Measurements from ENCODE around the gene NDST1. TPM values are rescaled to one million over a fixed set of nuclear protein-coding genes. Genes with fewer than 3 reads are reported as not detected.

NDST1 gene
- total RNA-seq, 1 experiment from 2014 or later, result 68.9 TPM

- ChIA-PET POLR2A (interaction anchor here (2.4 kb wide), 1 partner anchor 11 kb away, joined by 8 read pairs; no protein-coding TSS in a partner anchor), CTCF (interaction anchor here (1.2 to 1.3 kb wide), 2 partner anchors 22 to 63 kb away, joined by 3 to 4 read pairs; no protein-coding TSS in a partner anchor)
- BruUV-seq (replicated peaks), result no TSS peak
- H3K4me1 Mint-ChIP-seq (ENCODE audit: insufficient read depth, unreplicated experiment), result no peaks in the 10 kb centered on the region
- no peaks in the 10 kb centered on the region for H3K36me3 Mint-ChIP-seq (ENCODE audit: insufficient read depth, unreplicated experiment)
- intact Hi-C loops (cut with micrococcal nuclease), result no loop called here
- no peak overlapping the region for H3K27ac Mint-ChIP-seq (ENCODE audit: low read depth, unreplicated experiment)
- TF ChIP-seq CTCF (IDR thresholded peaks at IDR 0.05; ENCODE audit: unreplicated experiment), result no peak
- no peaks in the 10 kb centered on the region for H3K9me3 Mint-ChIP-seq (ENCODE audit: unreplicated experiment)
- no peak overlapping the region for H3K4me3 Mint-ChIP-seq (ENCODE audit: unreplicated experiment)
- no peaks in the 10 kb centered on the region for H3K27me3 Mint-ChIP-seq (ENCODE audit: insufficient read depth, unreplicated experiment)
- DNase-seq (ENCODE audit: unreplicated experiment), result no peak
These were observed 26.3 kb upstream of the NDST1 start for GRCh38 chr5:150481708-150481965.

- Mint-ChIP-seq H3K36me3 (ENCODE audit: insufficient read depth, unreplicated experiment) (no peaks in the 10 kb centered on the region), H3K9me3 (ENCODE audit: unreplicated experiment) (no peaks in the 10 kb centered on the region), H3K4me1 (ENCODE audit: insufficient read depth, unreplicated experiment) (peaks cover under 1% of the 10 kb centered on the region), H3K27ac (ENCODE audit: low read depth, unreplicated experiment) (no peak overlapping the region), H3K27me3 (ENCODE audit: insufficient read depth, unreplicated experiment) (no peaks in the 10 kb centered on the region), H3K4me3 (ENCODE audit: unreplicated experiment) (no peak overlapping the region)
- intact Hi-C loops (cut with micrococcal nuclease), result no loop called here
- POLR2A ChIA-PET, result interaction anchor here (2.4 kb wide), 1 partner anchor 10 kb away, joined by 8 read pairs; no protein-coding TSS in a partner anchor
- no peak for TF ChIP-seq CTCF (IDR thresholded peaks at IDR 0.05; ENCODE audit: unreplicated experiment)
- DNase-seq (ENCODE audit: unreplicated experiment), result no peak
- BruUV-seq (replicated peaks), result no TSS peak
- CTCF ChIA-PET, result interaction anchor here (0.6 to 1.3 kb wide), 3 partner anchors 9 to 63 kb away, joined by 3 to 4 read pairs (median 3); no protein-coding TSS in a partner anchor
These were observed 25.9 kb upstream of the NDST1 start for GRCh38 chr5:150481972-150482406.

- no peaks in the 10 kb centered on the region for H3K9me3 Mint-ChIP-seq (ENCODE audit: unreplicated experiment)
- H3K4me1 Mint-ChIP-seq (ENCODE audit: insufficient read depth, unreplicated experiment), result peaks cover 31% of the 10 kb centered on the region
These were observed 22.8 kb upstream of the NDST1 start for GRCh38 chr5:150484964-150485692.

More at GRCh38 chr5:150484964-150485692, 22.8 kb upstream of the NDST1 start:
- POLR2A ChIA-PET, result interaction anchor here (0.6 to 4.6 kb wide), 9 partner anchors 13 to 297 kb away, joined by 3 to 33 read pairs (median 5); partner anchors contain the start of genes RBM22 and RPS14
- intact Hi-C loops (cut with micrococcal nuclease), result no loop called here
- Mint-ChIP-seq H3K27ac (ENCODE audit: low read depth, unreplicated experiment) (peak overlapping the region; percentile 34), H3K4me3 (ENCODE audit: unreplicated experiment) (peak overlapping the region; percentile 68), H3K36me3 (ENCODE audit: insufficient read depth, unreplicated experiment) (no peaks in the 10 kb centered on the region), H3K27me3 (ENCODE audit: insufficient read depth, unreplicated experiment) (no peaks in the 10 kb centered on the region)
- no peak for TF ChIP-seq CTCF (IDR thresholded peaks at IDR 0.05; ENCODE audit: unreplicated experiment)
- no peak for DNase-seq (ENCODE audit: unreplicated experiment)
- BruUV-seq (replicated peaks), result TSS peak; percentile 59
- CTCF ChIA-PET, result interaction anchor here (0.5 to 9.6 kb wide), 15 partner anchors 10 to 1048 kb away, joined by 3 to 134 read pairs (median 4); no protein-coding TSS in a partner anchor
